ENCODE results near the gene CCSER1. TPM values are rescaled to one million over a fixed set of nuclear protein-coding genes. Genes with fewer than 3 reads are reported as not detected.
A peak's percentile ranks its signal among the peaks of the same experiment; 100 is the strongest.

Gene CCSER1
- total RNA-seq, 1 experiment from 2014 or later = 0.63 TPM

- POLR2A ChIA-PET = no interaction called here
- TF ChIP-seq, protein P1, sequence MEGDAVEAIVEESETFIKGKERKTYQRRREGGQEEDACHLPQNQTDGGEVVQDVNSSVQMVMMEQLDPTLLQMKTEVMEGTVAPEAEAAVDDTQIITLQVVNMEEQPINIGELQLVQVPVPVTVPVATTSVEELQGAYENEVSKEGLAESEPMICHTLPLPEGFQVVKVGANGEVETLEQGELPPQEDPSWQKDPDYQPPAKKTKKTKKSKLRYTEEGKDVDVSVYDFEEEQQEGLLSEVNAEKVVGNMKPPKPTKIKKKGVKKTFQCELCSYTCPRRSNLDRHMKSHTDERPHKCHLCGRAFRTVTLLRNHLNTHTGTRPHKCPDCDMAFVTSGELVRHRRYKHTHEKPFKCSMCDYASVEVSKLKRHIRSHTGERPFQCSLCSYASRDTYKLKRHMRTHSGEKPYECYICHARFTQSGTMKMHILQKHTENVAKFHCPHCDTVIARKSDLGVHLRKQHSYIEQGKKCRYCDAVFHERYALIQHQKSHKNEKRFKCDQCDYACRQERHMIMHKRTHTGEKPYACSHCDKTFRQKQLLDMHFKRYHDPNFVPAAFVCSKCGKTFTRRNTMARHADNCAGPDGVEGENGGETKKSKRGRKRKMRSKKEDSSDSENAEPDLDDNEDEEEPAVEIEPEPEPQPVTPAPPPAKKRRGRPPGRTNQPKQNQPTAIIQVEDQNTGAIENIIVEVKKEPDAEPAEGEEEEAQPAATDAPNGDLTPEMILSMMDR (IDR thresholded peaks at IDR 0.05; ENCODE audit: unreplicated experiment) = no peak
- Mint-ChIP-seq H3K4me1 (ENCODE audit: insufficient read depth, unreplicated experiment) (no peaks in the 10 kb centered on the region), H3K4me3 (ENCODE audit: unreplicated experiment) (no peak overlapping the region), H3K36me3 (ENCODE audit: insufficient read depth, unreplicated experiment) (no peaks in the 10 kb centered on the region), H3K27me3 (ENCODE audit: insufficient read depth, unreplicated experiment) (no peaks in the 10 kb centered on the region), H3K27ac (ENCODE audit: low read depth, unreplicated experiment) (no peak overlapping the region), H3K9me3 (ENCODE audit: unreplicated experiment) (no peaks in the 10 kb centered on the region)
- DNase-seq (ENCODE audit: unreplicated experiment) = no peak
- CTCF ChIA-PET = no interaction called here
- intact Hi-C loops (cut with micrococcal nuclease) = no loop called here
- no TSS peak for BruUV-seq (replicated peaks)
Observed at GRCh38 chr4:91434631-91435030, 1307.4 kb downstream of the CCSER1 start.

DNA sequence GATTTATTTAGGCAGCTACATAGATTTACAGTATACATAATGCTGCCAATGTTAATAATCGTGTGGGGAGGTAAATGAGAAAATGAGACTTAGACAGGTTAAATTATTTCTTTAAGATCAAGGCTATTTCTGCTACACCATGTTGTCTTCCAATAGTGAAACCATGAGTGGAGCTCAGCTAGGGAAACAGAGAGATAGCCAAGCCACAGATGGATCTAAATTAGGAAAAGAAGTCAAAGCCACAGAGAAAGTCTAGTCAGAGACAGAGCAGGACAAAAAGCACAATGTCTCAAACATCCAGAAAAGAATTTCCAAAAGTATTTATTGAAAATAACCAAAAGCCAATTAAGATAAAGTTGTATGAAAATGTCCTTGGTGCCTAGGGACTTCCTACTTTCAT lies 1309.4 kb downstream of the CCSER1 start:
- Mint-ChIP-seq H3K36me3 (ENCODE audit: insufficient read depth, unreplicated experiment) (no peaks in the 10 kb centered on the region), H3K9me3 (ENCODE audit: unreplicated experiment) (no peaks in the 10 kb centered on the region), H3K4me1 (ENCODE audit: insufficient read depth, unreplicated experiment) (no peaks in the 10 kb centered on the region), H3K4me3 (ENCODE audit: unreplicated experiment) (no peak overlapping the region), H3K27ac (ENCODE audit: low read depth, unreplicated experiment) (no peak overlapping the region), H3K27me3 (ENCODE audit: insufficient read depth, unreplicated experiment) (no peaks in the 10 kb centered on the region)
- no TSS peak for BruUV-seq (replicated peaks)
- intact Hi-C loops (cut with micrococcal nuclease) = no loop called here
- TF ChIP-seq, protein P1 (IDR thresholded peaks at IDR 0.05; ENCODE audit: unreplicated experiment) = no peak
- CTCF ChIA-PET = no interaction called here
- DNase-seq (ENCODE audit: unreplicated experiment) = no peak
- POLR2A ChIA-PET = no interaction called here

DNA sequence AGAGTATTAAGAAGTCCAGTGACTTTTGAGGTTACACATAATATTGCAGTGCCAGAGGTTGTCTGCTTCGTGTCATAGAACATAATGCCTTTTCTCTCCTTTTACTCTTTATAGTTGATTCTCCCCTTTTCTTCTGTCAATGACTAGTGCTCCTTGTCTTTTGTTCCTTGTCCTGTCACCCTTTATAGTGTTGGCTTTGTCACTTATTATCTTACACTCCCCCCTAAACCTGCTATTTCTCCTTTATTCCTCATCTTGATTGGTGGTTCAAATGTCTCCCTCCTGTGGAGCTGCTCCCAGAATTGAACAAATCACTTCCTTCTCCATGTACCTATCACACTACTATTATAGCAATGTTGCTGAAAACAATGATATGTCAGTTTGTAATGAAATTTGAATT lies 1320.0 kb downstream of the CCSER1 start:
- POLR2A ChIA-PET = interaction anchor here (0.6 kb wide), 1 partner anchor 447 kb away, joined by 3 read pairs; no protein-coding TSS in a partner anchor
- H3K4me1 Mint-ChIP-seq (ENCODE audit: insufficient read depth, unreplicated experiment) = peaks cover 7% of the 10 kb centered on the region
- no peaks in the 10 kb centered on the region for H3K36me3 Mint-ChIP-seq (ENCODE audit: insufficient read depth, unreplicated experiment)
- no peak overlapping the region for H3K27ac Mint-ChIP-seq (ENCODE audit: low read depth, unreplicated experiment)
- no TSS peak for BruUV-seq (replicated peaks)
- no peaks in the 10 kb centered on the region for H3K9me3 Mint-ChIP-seq (ENCODE audit: unreplicated experiment)
- H3K4me3 Mint-ChIP-seq (ENCODE audit: unreplicated experiment) = no peak overlapping the region
- no peak for DNase-seq (ENCODE audit: unreplicated experiment)
- CTCF ChIA-PET = interaction anchor here (0.5 kb wide), 1 partner anchor 550 kb away, joined by 3 read pairs; no protein-coding TSS in a partner anchor
- TF ChIP-seq, protein P1 (IDR thresholded peaks at IDR 0.05; ENCODE audit: unreplicated experiment) = no peak
- H3K27me3 Mint-ChIP-seq (ENCODE audit: insufficient read depth, unreplicated experiment) = no peaks in the 10 kb centered on the region
- intact Hi-C loops (cut with micrococcal nuclease) = no loop called here

- H3K4me3 Mint-ChIP-seq (ENCODE audit: unreplicated experiment) = no peak overlapping the region
- no peaks in the 10 kb centered on the region for H3K36me3 Mint-ChIP-seq (ENCODE audit: insufficient read depth, unreplicated experiment)
- H3K27me3 Mint-ChIP-seq (ENCODE audit: insufficient read depth, unreplicated experiment) = no peaks in the 10 kb centered on the region
- ChIA-PET POLR2A (no interaction called here), CTCF (no interaction called here)
- H3K4me1 Mint-ChIP-seq (ENCODE audit: insufficient read depth, unreplicated experiment) = peaks cover 7% of the 10 kb centered on the region
- peak overlapping the region; percentile 70 for H3K27ac Mint-ChIP-seq (ENCODE audit: low read depth, unreplicated experiment)
- DNase-seq (ENCODE audit: unreplicated experiment) = peak; percentile 81
- TF ChIP-seq, protein P1 (IDR thresholded peaks at IDR 0.05; ENCODE audit: unreplicated experiment) = no peak
- intact Hi-C loops (cut with micrococcal nuclease) = no loop called here
- BruUV-seq (replicated peaks) = TSS peak; percentile 100
- H3K9me3 Mint-ChIP-seq (ENCODE audit: unreplicated experiment) = no peaks in the 10 kb centered on the region
Observed at GRCh38 chr4:91448668-91449330, 1321.6 kb downstream of the CCSER1 start.

Measured in MCF 10A (cell line).